Fibroblast of pulmonary artery (primary cell): Measurements from ENCODE around the gene GPR65.

Experiments used
- DNase-seq: peaks from one replicate; pipeline ENCODE4 v3.0.0-alpha.2; 2010; ENCODE audit warnings: low read depth
- H3K4me3 ChIP-seq: replicated peaks from 2 replicates; pipeline ENCODE4 v1.5.1; 2011; ENCODE audit warnings: low read depth, mild to moderate bottlenecking, control low read depth, low read length, moderate library complexity
- CTCF ChIP-seq: IDR thresholded peaks from 2 replicates; pipeline ENCODE4 v1.5.1; 2011; ENCODE audit warnings: mild to moderate bottlenecking, control low read depth, low read length, inconsistent platforms; ENCODE audit errors: missing control alignments

The GPR65 gene

GRCh38 chr14:87992718-87993628, 12.0 kb upstream of the GPR65 start, which contains the start of gene GALC:
Gene GALC, minus strand, starts transcription at chr14:87993182. Its CDS starts 18 bp downstream, at chr14:87993164.
- peak; percentile 92 for DNase-seq
- no peak for TF ChIP-seq CTCF
- H3K4me3 ChIP-seq: peak within 1 kb of the TSS; percentile 68

GRCh38 chr14:87994974-87995373, 10.0 kb upstream of the GPR65 start:
- H3K4me3 ChIP-seq: no peak overlapping the region
- DNase-seq: no peak
- no peak for TF ChIP-seq CTCF

GRCh38 chr14:87995500-87996290, 9.2 kb upstream of the GPR65 start:
- DNase-seq: peak; percentile 11
- TF ChIP-seq CTCF: no peak
- H3K4me3 ChIP-seq: no peak overlapping the region

- DNase-seq: peak; percentile 9
- no peak overlapping the region for H3K4me3 ChIP-seq
- no peak for TF ChIP-seq CTCF
Measured at GRCh38 chr14:87996291-87996592, 8.7 kb upstream of the GPR65 start.

- no peak for TF ChIP-seq CTCF
- no peak for DNase-seq
- no peak overlapping the region for H3K4me3 ChIP-seq
Measured at GRCh38 chr14:87998482-87998881, 6.5 kb upstream of the GPR65 start.

GRCh38 chr14:87999277-87999676, 5.7 kb upstream of the GPR65 start:
- TF ChIP-seq CTCF: no peak
- H3K4me3 ChIP-seq: no peak overlapping the region
- DNase-seq: no peak
